K562 (cell line): Measurements from ENCODE around the gene TIGIT.
A peak's percentile ranks its signal among the peaks of the same experiment; 100 is the strongest.

ENCODE experiments used
- CTCF ChIP-seq, 3 experiments: IDR thresholded peaks in 2 of 3; conservative IDR thresholded peaks in 1 of 3; 2 replicates each; pipeline ENCODE4 v1.5.1; 2011 to 2012; ENCODE audit warnings: low read length in 3 of 3, mild to moderate bottlenecking in 3 of 3, control low read depth in 2 of 3, improper control_type of control experiment in 1 of 3, inconsistent platforms in 1 of 3, low read depth in 1 of 3, mixed read lengths in 1 of 3, moderate library complexity in 1 of 3; ENCODE audit not compliant: insufficient read depth in 2 of 3
- E2F6 ChIP-seq, 2 experiments: IDR thresholded peaks; 2 replicates each; pipeline ENCODE4 v1.6.1; 2011; ENCODE audit warnings: borderline replicate concordance in 1 of 2, control low read depth in 1 of 2, low read depth in 1 of 2, low read length in 1 of 2, mild to moderate bottlenecking in 1 of 2, mixed read lengths in 1 of 2, moderate library complexity in 1 of 2; ENCODE audit not compliant: insufficient read depth in 1 of 2, insufficient read length in 1 of 2, poor library complexity in 1 of 2, severe bottlenecking in 1 of 2; ENCODE audit errors: extremely low read depth in 1 of 2
- FUS ChIP-seq: fragments of 200-400 bp; formaldehyde crosslinking; optimal IDR thresholded peaks from 2 replicates; pipeline ENCODE3; 2017; ENCODE audit warnings: low read depth, low read length
- NFRKB ChIP-seq: fragments of 450-650 bp; IDR thresholded peaks from 2 replicates; pipeline ENCODE4 v1.6.1; 2016; ENCODE audit warnings: low read depth
- PHF8 ChIP-seq: fragments of 200-600 bp; sonication (generic); IDR thresholded peaks from 2 replicates; pipeline ENCODE4 v1.6.1; 2012; ENCODE audit warnings: mixed run types, mild to moderate bottlenecking, inconsistent platforms, low read length, moderate library complexity, borderline replicate concordance
- RAD21 ChIP-seq, 2 experiments: fragments of 250-450 bp in 1 of 2; fragments of 450-650 bp in 1 of 2; sonication (Bioruptor Pico) in 1 of 2; formaldehyde crosslinking in 1 of 2; IDR thresholded peaks in 1 of 2; conservative IDR thresholded peaks in 1 of 2; 2 replicates each; pipeline versions ENCODE4 v1.4.0 to v1.8.0; 2020 to 2022; ENCODE audit warnings: mild to moderate bottlenecking in 2 of 2, moderate library complexity in 1 of 2
- SMAD3 ChIP-seq: fragments of 450-650 bp; formaldehyde crosslinking; conservative IDR thresholded peaks from 2 replicates; pipeline ENCODE4 v1.4.0; 2020; ENCODE audit warnings: mild to moderate bottlenecking
- SREBF1 ChIP-seq: fragments of 150-350 bp; IDR thresholded peaks from 2 replicates; pipeline ENCODE4 v1.6.1; 2014; ENCODE audit warnings: antibody characterized with exemption, low read depth, low read length, borderline replicate concordance
- TAF1 ChIP-seq: IDR thresholded peaks from 2 replicates; pipeline ENCODE4 v1.6.1; 2011; ENCODE audit warnings: mild to moderate bottlenecking, low read length, moderate library complexity; ENCODE audit not compliant: insufficient read depth, control insufficient read depth, severe bottlenecking; ENCODE audit errors: extremely low read depth
- TARDBP ChIP-seq: fragments of 450-650 bp; IDR thresholded peaks from 2 replicates; pipeline ENCODE4 v1.6.1; 2016
- USF2 ChIP-seq: sonication (generic); formaldehyde crosslinking; IDR thresholded peaks from 2 replicates; pipeline ENCODE4 v1.5.0; 2020; ENCODE audit warnings: missing genetic modification reagents
- ZNF143 ChIP-seq: sonication (generic); formaldehyde crosslinking; IDR thresholded peaks from 2 replicates; pipeline ENCODE4 v1.9.0; 2022; ENCODE audit warnings: mild to moderate bottlenecking, missing genetic modification reagents
- ZSCAN29 ChIP-seq: fragments of 450-650 bp; IDR thresholded peaks from 2 replicates; pipeline ENCODE4 v1.6.1; 2017

GRCh38 chr3:114336122-114336697 lies 42.4 kb downstream of the TIGIT start:
- TF ChIP-seq ZSCAN29 (no peak), NFRKB (no peak), SMAD3 (CRISPR knock-in tag) (no peak), TAF1 (no peak), FUS (no peak), PHF8 (no peak), SREBF1 (no peak), TARDBP (no peak), RAD21 (CRISPR knock-in tag; conservative IDR thresholded peaks at IDR 0.05 in 1 of 2, IDR thresholded peaks at IDR 0.05 in 1 of 2) (no peak), ZNF143 (CRISPR knock-in tag) (no peak), CTCF (IDR thresholded peaks at IDR 0.05 in 2 of 3, conservative IDR thresholded peaks at IDR 0.05 in 1 of 3; ENCODE audit: insufficient read depth in 2 of 3, low read depth in 1 of 3, low read length in 3 of 3) (peak in 1 of 3 experiments; percentile 35; a peak in 1 of 6 replicates), USF2 (CRISPR knock-in tag) (no peak), E2F6 (IDR thresholded peaks at IDR 0.05; ENCODE audit: borderline replicate concordance in 1 of 2, extremely low read depth in 1 of 2, insufficient read depth in 1 of 2, insufficient read length in 1 of 2, low read depth in 1 of 2, low read length in 1 of 2, poor library complexity in 1 of 2, severe bottlenecking in 1 of 2) (no peak)
